HEK293T (cell line): ENCODE results near the gene KIF13A.

Source experiments
- CTCF ChIA-PET: fragments of 350-600 bp; formaldehyde crosslinking; extraction: SDS; loops from one replicate; lab custom pipeline; 2021; ENCODE audit warnings: antibody characterized with exemption, inconsistent platforms; lab: Yijun Ruan, JAX
- POLR2A ChIA-PET: fragments of 350-600 bp; formaldehyde crosslinking; extraction: SDS; loops from one replicate; lab custom pipeline; 2020; ENCODE audit warnings: antibody characterized with exemption, inconsistent platforms; lab: Yijun Ruan, JAX
- DNase-seq: peaks from one replicate; pipeline ENCODE4 v3.0.0; 2012; ENCODE audit warnings: mixed read lengths; ENCODE audit errors: extremely low spot score
- ARNT ChIP-seq: fragments of 450-650 bp; IDR thresholded peaks from 2 replicates; pipeline ENCODE4 v1.6.1; 2017; ENCODE audit warnings: mild to moderate bottlenecking
- BHLHE40 ChIP-seq: fragments of 450-650 bp; IDR thresholded peaks from 2 replicates; pipeline ENCODE4 v1.6.1; 2016; ENCODE audit warnings: mild to moderate bottlenecking, moderate library complexity, borderline replicate concordance
- CTBP1 ChIP-seq: fragments of 450-650 bp; IDR thresholded peaks from 2 replicates; pipeline ENCODE4 v1.6.1; 2016; ENCODE audit warnings: borderline replicate concordance
- ELF4 ChIP-seq: fragments of 450-650 bp; IDR thresholded peaks from 2 replicates; pipeline ENCODE4 v1.6.1; 2017; ENCODE audit warnings: antibody characterized with exemption
- FOXA1 ChIP-seq: fragments of 450-650 bp; IDR thresholded peaks from 2 replicates; pipeline ENCODE4 v1.6.1; 2016; ENCODE audit warnings: mild to moderate bottlenecking
- FOXK2 ChIP-seq: fragments of 450-650 bp; IDR thresholded peaks from 2 replicates; pipeline ENCODE4 v1.6.1; 2016; ENCODE audit warnings: mild to moderate bottlenecking
- FOXM1 ChIP-seq: fragments of 450-650 bp; IDR thresholded peaks from 2 replicates; pipeline ENCODE4 v1.6.1; 2017; ENCODE audit warnings: mild to moderate bottlenecking, borderline replicate concordance
- HDGF ChIP-seq: fragments of 450-650 bp; IDR thresholded peaks from 2 replicates; pipeline ENCODE4 v1.6.1; 2017; ENCODE audit warnings: antibody characterized with exemption, borderline replicate concordance
- L3MBTL2 ChIP-seq: fragments of 450-650 bp; conservative IDR thresholded peaks from 2 replicates; pipeline ENCODE4 v1.6.1; 2016; ENCODE audit warnings: mild to moderate bottlenecking
- LEF1 ChIP-seq: fragments of 450-650 bp; IDR thresholded peaks from 2 replicates; pipeline ENCODE4 v1.6.1; 2017; ENCODE audit warnings: mild to moderate bottlenecking, borderline replicate concordance
- NFRKB ChIP-seq: fragments of 450-650 bp; IDR thresholded peaks from 2 replicates; pipeline ENCODE4 v1.6.1; 2016; ENCODE audit warnings: mild to moderate bottlenecking, moderate library complexity
- SP1 ChIP-seq: fragments of 450-650 bp; IDR thresholded peaks from 2 replicates; pipeline ENCODE4 v1.6.1; 2017
- SUZ12 ChIP-seq: fragments of 450-650 bp; IDR thresholded peaks from 2 replicates; pipeline ENCODE4 v1.6.1; 2016; ENCODE audit warnings: mild to moderate bottlenecking
- TARDBP ChIP-seq: fragments of 450-650 bp; IDR thresholded peaks from 2 replicates; pipeline ENCODE4 v1.6.1; 2016
- ZNF384 ChIP-seq: fragments of 450-650 bp; IDR thresholded peaks from 2 replicates; pipeline ENCODE4 v1.6.1; 2016
- TF ChIP-seq, protein P1 (sequence below): fragments of 450-650 bp; IDR thresholded peaks from 2 replicates; pipeline ENCODE4 v1.6.1; 2016

Gene KIF13A

DNA sequence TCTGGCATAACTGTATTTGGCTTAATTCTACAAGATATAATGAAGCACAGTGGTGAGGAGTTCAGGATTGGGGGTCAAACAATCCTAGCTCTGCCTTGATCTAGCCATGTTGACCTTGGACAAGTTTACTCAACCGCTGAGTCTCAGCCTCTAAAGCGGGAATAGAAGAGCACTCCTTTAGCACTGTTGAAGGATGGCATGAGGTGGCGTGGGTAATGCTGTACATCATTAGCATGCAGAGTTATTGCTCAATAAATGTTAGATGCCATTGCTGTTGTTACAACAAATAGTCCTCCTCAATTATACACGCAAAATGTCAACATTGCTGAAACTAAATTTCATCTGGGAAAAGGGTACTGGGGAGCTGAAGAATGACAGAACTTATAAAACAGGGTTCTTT is 78.6 kb downstream of the KIF13A start:
- ChIA-PET CTCF (no interaction called here), POLR2A (no interaction called here)
- DNase-seq, result no peak
- TF ChIP-seq NFRKB (no peak), FOXA1 (no peak), ZNF384 (no peak), SP1 (no peak), FOXM1 (no peak)

DNA sequence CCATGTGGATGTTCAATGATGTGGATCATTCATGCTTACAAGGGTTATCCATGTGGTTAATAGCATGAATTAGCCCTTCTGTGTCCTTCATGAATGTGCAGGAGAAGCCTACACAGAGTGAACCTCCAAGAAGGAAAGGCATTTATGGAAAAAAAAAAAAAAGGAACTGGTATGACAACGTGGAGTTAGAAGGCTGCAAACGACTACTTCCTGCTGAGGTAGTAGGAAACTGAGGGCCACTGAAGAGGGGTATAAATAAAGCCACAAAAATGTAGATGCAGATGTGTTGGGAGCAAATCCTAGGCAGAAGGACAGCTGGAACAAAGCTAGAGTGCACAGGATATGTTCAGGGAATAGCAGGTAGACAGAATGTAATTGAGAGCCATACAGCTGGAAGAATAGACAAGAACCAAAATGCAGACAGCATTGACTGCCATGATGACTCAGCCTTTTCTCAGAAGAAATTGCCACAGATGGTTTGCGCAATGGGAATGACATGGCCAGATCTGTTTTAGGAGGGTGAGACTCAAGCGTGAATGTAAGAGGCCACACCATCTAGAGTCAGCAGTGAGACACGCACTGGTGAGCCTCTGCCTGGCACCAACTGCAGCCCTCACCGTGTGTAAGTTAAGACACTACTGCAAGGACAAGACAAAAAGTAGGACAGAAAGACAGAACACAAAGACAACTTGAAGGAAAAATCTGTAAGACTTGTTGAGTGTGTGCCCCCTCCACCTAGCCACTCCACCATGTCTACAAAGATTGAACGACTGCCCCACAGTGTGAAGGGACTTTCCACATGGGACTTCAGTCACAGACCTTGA is 79.8 kb downstream of the KIF13A start:
- no peak for TF ChIP-seq L3MBTL2
- no peak for DNase-seq
- CTCF ChIA-PET, result no interaction called here
- POLR2A ChIA-PET, result no interaction called here

DNA sequence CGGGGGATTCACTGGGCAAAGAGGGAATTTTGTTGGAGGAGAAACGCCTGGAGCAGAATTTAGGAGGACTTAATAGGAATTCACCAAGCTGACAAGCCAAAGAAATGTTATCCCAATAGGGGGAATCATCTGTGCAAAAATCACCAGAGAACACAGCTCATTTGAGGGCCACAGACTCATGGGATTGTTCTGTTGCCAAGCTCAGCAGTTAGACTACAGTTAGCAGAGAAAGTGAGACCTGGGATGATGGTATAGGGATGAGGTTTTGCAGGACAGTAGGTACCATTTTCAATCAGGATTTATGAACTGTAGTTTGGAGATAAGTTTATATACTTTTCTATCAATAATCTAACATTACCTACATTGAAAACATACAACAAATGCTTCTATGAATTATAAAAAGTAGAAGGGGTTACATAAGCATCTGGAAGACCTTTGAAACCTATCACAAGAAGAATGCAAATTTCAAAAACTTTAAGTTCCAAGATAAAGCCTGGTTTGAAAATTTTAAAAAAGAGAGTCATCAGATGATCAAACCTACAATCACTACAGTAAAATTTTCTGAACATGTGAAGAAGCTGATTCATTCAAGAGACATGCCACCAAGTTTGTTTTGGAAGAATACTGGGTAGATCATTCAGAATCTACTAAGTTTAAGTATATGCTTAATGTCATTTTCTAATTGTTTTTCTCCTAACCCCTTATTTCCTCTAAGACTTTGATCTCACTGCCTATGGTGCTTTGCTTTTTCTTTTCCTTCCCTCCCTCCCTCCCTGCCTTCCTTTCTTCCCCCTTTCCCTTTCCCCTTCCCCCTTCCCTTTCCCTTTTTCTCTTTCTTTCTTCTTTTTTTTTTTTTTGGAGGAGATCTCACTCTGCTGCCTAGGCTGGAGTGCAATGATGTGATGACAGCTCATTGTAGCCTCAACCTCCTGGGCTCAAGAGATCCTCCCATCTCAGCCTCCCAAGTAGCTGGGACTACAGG is 81.5 kb downstream of the KIF13A start:
- TF ChIP-seq FOXA1 (no peak), HDGF (no peak)
- DNase-seq, result no peak
- POLR2A ChIA-PET, result no interaction called here
- CTCF ChIA-PET, result interaction anchor here (0.6 kb wide), 1 partner anchor 136 kb away, joined by 5 read pairs; no protein-coding TSS in a partner anchor

DNA sequence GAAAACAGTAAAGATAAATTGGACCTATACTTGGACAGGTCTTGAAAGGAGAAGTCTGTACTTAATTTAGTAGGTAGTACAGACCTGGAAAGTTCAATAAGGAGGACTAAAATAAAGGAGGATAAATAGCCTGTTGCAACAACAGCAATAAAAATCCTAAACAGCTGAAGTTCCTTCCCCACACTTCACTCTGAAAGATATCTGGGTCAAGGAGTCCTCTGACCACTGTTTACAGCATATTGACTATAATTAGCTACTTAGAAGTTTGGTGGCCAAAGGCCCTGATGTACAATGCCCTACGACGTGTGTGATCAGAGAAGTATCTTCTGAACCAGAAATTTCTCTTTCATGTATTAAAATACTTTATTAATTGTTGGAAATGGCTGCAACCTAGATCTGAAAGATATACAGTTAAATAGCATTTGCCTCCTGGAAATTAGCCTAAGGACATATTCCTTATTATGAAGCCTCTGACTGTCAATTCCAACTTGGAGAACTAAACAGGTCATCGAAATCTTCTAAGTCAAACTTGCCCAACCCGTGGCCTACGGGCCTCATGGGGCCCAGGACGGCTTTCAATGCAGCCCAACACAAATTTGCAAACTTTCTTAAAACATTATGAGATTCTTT is 82.8 kb downstream of the KIF13A start:
- POLR2A ChIA-PET, result no interaction called here
- DNase-seq, result no peak
- CTCF ChIA-PET, result interaction anchor here (0.6 kb wide), 2 partner anchors 137 to 1676 kb away, joined by 5 read pairs; no protein-coding TSS in a partner anchor
- no peak for TF ChIP-seq FOXA1
- TF ChIP-seq FOXM1, result no peak
- TF ChIP-seq, protein P1, sequence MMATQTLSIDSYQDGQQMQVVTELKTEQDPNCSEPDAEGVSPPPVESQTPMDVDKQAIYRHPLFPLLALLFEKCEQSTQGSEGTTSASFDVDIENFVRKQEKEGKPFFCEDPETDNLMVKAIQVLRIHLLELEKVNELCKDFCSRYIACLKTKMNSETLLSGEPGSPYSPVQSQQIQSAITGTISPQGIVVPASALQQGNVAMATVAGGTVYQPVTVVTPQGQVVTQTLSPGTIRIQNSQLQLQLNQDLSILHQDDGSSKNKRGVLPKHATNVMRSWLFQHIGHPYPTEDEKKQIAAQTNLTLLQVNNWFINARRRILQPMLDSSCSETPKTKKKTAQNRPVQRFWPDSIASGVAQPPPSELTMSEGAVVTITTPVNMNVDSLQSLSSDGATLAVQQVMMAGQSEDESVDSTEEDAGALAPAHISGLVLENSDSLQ, result no peak

DNA sequence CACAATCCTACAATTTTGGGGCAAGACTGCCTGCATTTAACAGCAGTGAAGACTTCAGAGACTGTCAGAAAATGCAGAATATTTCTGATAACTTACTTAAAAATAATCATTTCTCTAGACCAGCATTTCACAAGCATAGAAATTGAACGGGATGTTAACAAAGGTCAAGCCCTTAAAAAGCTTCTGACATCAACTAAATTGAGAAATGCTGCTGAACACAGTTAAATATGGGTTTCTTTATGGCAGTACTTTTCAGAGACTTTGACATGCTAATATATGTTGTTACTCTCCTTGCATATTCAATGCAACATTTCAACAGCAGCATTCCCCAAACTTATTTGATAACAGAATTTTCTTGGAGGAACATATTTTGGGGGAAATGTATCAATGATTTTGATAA is 84.5 kb downstream of the KIF13A start:
- no peak for TF ChIP-seq SP1
- no peak for TF ChIP-seq SUZ12
- TF ChIP-seq HDGF, result no peak
- TF ChIP-seq FOXA1, result no peak
- no peak for TF ChIP-seq LEF1
- no peak for TF ChIP-seq FOXM1
- no peak for TF ChIP-seq L3MBTL2
- POLR2A ChIA-PET, result no interaction called here
- no peak for DNase-seq
- CTCF ChIA-PET, result no interaction called here

DNA sequence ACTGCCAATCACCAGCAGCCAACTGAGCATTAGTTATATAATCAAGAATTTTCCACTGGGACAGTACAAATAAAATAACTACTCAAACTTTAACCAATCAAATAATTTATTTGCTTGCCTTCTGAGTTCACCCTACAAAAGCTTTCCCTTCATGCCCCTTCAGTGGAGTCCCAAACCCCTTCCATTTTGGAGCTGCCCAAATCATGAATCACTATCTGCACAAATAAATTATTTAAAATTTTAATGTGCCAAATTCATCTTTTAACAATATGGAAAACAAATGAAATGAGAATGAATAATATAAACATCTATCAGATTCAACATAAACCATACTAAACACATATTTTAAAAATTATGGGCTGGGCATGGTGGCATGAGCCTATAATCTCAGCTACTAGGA is 85.9 kb downstream of the KIF13A start:
- POLR2A ChIA-PET, result no interaction called here
- CTCF ChIA-PET, result no interaction called here
- no peak for TF ChIP-seq FOXA1
- TF ChIP-seq TARDBP, result no peak
- no peak for TF ChIP-seq L3MBTL2
- no peak for TF ChIP-seq CTBP1
- TF ChIP-seq, protein P1, result no peak
- no peak for TF ChIP-seq FOXM1
- TF ChIP-seq ARNT, result no peak
- no peak for TF ChIP-seq NFRKB
- no peak for TF ChIP-seq HDGF
- no peak for TF ChIP-seq SUZ12
- no peak for TF ChIP-seq FOXK2
- no peak for TF ChIP-seq BHLHE40
- TF ChIP-seq ELF4, result no peak
- TF ChIP-seq SP1, result no peak
- TF ChIP-seq ZNF384, result no peak
- no peak for TF ChIP-seq LEF1
- no peak for DNase-seq

DNA sequence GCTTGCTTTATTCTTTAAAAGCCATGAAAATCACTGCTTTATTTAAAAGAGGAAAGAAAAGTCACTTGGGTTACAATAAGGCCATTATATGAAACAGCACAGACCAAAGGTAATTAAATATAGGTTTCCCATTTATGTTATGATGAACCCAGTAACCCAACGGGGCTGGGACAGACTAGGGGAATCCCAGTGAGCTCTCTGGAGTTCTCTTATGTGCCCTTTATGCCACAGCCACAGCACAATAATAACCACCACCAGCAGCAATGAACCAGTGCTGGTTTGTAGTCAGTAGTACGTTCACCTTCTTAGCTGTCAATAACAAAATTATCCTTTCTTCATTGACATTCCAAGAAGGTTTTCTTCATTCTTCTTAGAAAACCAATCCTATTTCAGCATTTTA is 87.4 kb downstream of the KIF13A start:
- TF ChIP-seq SP1 (no peak), CTBP1 (no peak)
- CTCF ChIA-PET, result no interaction called here
- POLR2A ChIA-PET, result no interaction called here
- no peak for DNase-seq
